COLO668 (cell line): ENCODE measurements around the gene PSMB2.
A peak's percentile ranks its signal among the peaks of the same experiment; 100 is the strongest.

Source experiments
- DNase-seq: peaks from one replicate; lab custom pipeline; 2025; ENCODE audit not compliant: unreplicated experiment; lab: John Stamatoyannopoulos, UW

Gene PSMB2

GRCh38 chr1:35557611-35558373, 83.5 kb downstream of the PSMB2 start, which contains the start of gene NCDN:
Gene NCDN, plus strand, starts transcription at chr1:35557799. Its CDS starts 392 bp downstream, at chr1:35558191.
- peak; percentile 99 for DNase-seq

GRCh38 chr1:35557118-35557610, 84.2 kb downstream of the PSMB2 start, which contains the start of gene KIAA0319L:
Gene KIAA0319L, minus strand, starts transcription at chr1:35557403. Its CDS starts 2,912 bp downstream, at chr1:35554491.
- DNase-seq: peak; percentile 96

GRCh38 chr1:35556484-35557117, 84.7 kb downstream of the PSMB2 start:
- peak; percentile 49 for DNase-seq

GRCh38 chr1:35555601-35556477, 85.5 kb downstream of the PSMB2 start:
- DNase-seq: peak; percentile 76

GRCh38 chr1:35555212-35555584, 86.1 kb downstream of the PSMB2 start:
- DNase-seq: no peak

- no peak for DNase-seq
Observed at GRCh38 chr1:35554266-35555211, 86.8 kb downstream of the PSMB2 start.

GRCh38 chr1:35553851-35554250, 87.5 kb downstream of the PSMB2 start:
- no peak for DNase-seq
